NB4 (cell line): ENCODE results near the gene LBHD2.

ENCODE experiments used
- POLR2A ChIP-seq: IDR thresholded peaks from 2 replicates; pipeline ENCODE4 v1.6.1; 2011; ENCODE audit warnings: mild to moderate bottlenecking; ENCODE audit not compliant: insufficient read length; ENCODE audit errors: extremely low read depth
- TF ChIP-seq, protein P1 (sequence below): IDR thresholded peaks from one replicate; pipeline ENCODE4 v1.5.1; 2012; ENCODE audit warnings: low read depth, low read length
- TF ChIP-seq, protein P2 (sequence below): IDR thresholded peaks from 2 replicates; pipeline ENCODE4 v1.6.1; 2011; ENCODE audit warnings: low read depth, low read length

DNA sequence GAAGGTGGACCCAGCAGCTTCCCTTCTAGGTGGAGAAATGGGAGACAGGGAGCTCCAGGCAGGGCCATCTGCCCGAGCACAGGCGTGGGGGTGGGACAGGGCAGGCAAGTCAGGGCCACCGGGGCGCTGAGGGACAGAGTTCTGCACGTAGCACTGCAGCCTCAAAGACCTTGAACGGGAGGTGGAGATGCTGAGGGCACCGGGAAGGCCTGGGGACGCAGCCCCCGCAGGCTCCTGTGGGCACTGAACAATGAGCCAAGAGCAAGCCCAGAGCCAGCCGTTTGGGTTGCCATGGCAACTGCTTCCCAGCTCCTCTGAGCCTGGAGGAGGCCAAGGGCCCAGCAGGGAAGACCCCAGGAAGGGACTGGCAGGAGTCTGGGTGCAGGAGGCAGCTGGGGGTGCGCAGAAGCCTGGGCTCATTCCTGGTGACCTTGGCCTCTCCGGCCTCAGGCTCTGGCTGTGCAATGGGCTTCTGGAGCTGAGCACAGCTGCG lies 3.4 kb downstream of the LBHD2 start:
- TF ChIP-seq, protein P1, sequence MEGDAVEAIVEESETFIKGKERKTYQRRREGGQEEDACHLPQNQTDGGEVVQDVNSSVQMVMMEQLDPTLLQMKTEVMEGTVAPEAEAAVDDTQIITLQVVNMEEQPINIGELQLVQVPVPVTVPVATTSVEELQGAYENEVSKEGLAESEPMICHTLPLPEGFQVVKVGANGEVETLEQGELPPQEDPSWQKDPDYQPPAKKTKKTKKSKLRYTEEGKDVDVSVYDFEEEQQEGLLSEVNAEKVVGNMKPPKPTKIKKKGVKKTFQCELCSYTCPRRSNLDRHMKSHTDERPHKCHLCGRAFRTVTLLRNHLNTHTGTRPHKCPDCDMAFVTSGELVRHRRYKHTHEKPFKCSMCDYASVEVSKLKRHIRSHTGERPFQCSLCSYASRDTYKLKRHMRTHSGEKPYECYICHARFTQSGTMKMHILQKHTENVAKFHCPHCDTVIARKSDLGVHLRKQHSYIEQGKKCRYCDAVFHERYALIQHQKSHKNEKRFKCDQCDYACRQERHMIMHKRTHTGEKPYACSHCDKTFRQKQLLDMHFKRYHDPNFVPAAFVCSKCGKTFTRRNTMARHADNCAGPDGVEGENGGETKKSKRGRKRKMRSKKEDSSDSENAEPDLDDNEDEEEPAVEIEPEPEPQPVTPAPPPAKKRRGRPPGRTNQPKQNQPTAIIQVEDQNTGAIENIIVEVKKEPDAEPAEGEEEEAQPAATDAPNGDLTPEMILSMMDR, result no peak
- TF ChIP-seq POLR2A, result no peak
- TF ChIP-seq, protein P2, sequence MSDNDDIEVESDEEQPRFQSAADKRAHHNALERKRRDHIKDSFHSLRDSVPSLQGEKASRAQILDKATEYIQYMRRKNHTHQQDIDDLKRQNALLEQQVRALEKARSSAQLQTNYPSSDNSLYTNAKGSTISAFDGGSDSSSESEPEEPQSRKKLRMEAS, result no peak
